ENCODE data around the gene TMEM54.

DNA sequence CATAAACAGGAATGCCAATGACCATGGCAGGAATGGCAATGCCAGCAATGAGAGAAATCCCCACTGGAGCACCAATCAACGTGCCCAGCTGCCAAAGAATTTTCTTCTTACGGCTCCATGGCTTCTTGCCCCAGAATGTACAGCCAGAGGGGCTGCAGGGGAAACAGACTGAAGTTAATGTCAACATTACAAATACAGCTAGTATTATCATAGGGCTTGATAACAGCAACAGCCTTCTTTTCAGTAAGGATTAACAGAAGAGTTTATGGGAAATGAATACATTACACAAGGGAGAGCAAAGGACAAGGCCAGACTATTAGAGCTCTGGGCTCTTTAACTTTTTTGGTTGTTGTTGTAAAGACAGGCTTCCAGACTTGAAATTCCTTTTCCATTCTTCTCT is 45.2 kb upstream of the TMEM54 start:
- TF ChIP-seq, protein P1, sequence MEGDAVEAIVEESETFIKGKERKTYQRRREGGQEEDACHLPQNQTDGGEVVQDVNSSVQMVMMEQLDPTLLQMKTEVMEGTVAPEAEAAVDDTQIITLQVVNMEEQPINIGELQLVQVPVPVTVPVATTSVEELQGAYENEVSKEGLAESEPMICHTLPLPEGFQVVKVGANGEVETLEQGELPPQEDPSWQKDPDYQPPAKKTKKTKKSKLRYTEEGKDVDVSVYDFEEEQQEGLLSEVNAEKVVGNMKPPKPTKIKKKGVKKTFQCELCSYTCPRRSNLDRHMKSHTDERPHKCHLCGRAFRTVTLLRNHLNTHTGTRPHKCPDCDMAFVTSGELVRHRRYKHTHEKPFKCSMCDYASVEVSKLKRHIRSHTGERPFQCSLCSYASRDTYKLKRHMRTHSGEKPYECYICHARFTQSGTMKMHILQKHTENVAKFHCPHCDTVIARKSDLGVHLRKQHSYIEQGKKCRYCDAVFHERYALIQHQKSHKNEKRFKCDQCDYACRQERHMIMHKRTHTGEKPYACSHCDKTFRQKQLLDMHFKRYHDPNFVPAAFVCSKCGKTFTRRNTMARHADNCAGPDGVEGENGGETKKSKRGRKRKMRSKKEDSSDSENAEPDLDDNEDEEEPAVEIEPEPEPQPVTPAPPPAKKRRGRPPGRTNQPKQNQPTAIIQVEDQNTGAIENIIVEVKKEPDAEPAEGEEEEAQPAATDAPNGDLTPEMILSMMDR (IDR thresholded peaks at IDR 0.05) = no peak
- no peak for TF ChIP-seq POLR2A (IDR thresholded peaks at IDR 0.05)
